NCI-H748 treated with DMSO at 0.1 percent for 48 hours (cell line): ENCODE results near the gene PAX2.
"Not testable (repeated sequence)": the region's sequence is repeated elsewhere in the genome, so short reads cannot be mapped to it uniquely, and the experiment has no call there.

Experiments used
- DNase-seq: peaks from one replicate; lab custom pipeline; 2025; lab: John Stamatoyannopoulos, UW

PAX2 gene

GRCh38 chr10:100744987-100745881 is at the start of gene PAX2:
Gene PAX2, plus strand, starts transcription at chr10:100745582. Its CDS starts 679 bp downstream, at chr10:100746261.
- DNase-seq = no peak

GRCh38 chr10:100696477-100696901 is 48.9 kb upstream of the PAX2 start:
- no peak for DNase-seq

GRCh38 chr10:100697070-100697469 is 48.3 kb upstream of the PAX2 start:
- DNase-seq = no peak

GRCh38 chr10:100697631-100698030 is 47.8 kb upstream of the PAX2 start:
- DNase-seq = no peak

- not testable (repeated sequence) for DNase-seq
Measured at GRCh38 chr10:100701704-100702103, 43.7 kb upstream of the PAX2 start.

- DNase-seq = no peak
Measured at GRCh38 chr10:100705139-100705538, 40.2 kb upstream of the PAX2 start.

GRCh38 chr10:100707261-100707848 is 38.0 kb upstream of the PAX2 start:
- DNase-seq = no peak

GRCh38 chr10:100709146-100710082 is 36.0 kb upstream of the PAX2 start:
- DNase-seq = no peak

- peak; percentile 5 for DNase-seq
Measured at GRCh38 chr10:100710151-100710871, 35.1 kb upstream of the PAX2 start.

GRCh38 chr10:100713049-100713858 is 32.1 kb upstream of the PAX2 start:
- no peak for DNase-seq

GRCh38 chr10:100713859-100714565 is 31.4 kb upstream of the PAX2 start:
- DNase-seq = no peak

GRCh38 chr10:100714566-100714950 is 30.8 kb upstream of the PAX2 start:
- no peak for DNase-seq

GRCh38 chr10:100715101-100715444 is 30.3 kb upstream of the PAX2 start:
- no peak for DNase-seq

- DNase-seq = no peak
Measured at GRCh38 chr10:100715445-100716385, 29.7 kb upstream of the PAX2 start.

- DNase-seq = no peak
Measured at GRCh38 chr10:100717166-100717565, 28.2 kb upstream of the PAX2 start.

- no peak for DNase-seq
Measured at GRCh38 chr10:100718197-100718742, 27.1 kb upstream of the PAX2 start.

- no peak for DNase-seq
Measured at GRCh38 chr10:100723180-100723579, 22.2 kb upstream of the PAX2 start.

- DNase-seq = no peak
Measured at GRCh38 chr10:100723770-100724530, 21.4 kb upstream of the PAX2 start.
